Astrocyte (in vitro differentiated cells and primary cell): ENCODE data around the gene SEMA3G.

Experiments used
- EZH2 ChIP-seq: IDR thresholded peaks from 2 replicates; pipeline ENCODE4 v1.6.1; 2012; ENCODE audit warnings: mild to moderate bottlenecking, low read length, inconsistent platforms; ENCODE audit not compliant: insufficient read depth
- TF ChIP-seq, protein P1 (sequence below): IDR thresholded peaks from 2 replicates; pipeline ENCODE4 v1.5.1; 2011; ENCODE audit warnings: low read depth, mild to moderate bottlenecking, inconsistent platforms, low read length, moderate library complexity; ENCODE audit not compliant: insufficient read depth

GRCh38 chr3:52430416-52430810 lies 14.5 kb downstream of the SEMA3G start:
- TF ChIP-seq, protein P1, sequence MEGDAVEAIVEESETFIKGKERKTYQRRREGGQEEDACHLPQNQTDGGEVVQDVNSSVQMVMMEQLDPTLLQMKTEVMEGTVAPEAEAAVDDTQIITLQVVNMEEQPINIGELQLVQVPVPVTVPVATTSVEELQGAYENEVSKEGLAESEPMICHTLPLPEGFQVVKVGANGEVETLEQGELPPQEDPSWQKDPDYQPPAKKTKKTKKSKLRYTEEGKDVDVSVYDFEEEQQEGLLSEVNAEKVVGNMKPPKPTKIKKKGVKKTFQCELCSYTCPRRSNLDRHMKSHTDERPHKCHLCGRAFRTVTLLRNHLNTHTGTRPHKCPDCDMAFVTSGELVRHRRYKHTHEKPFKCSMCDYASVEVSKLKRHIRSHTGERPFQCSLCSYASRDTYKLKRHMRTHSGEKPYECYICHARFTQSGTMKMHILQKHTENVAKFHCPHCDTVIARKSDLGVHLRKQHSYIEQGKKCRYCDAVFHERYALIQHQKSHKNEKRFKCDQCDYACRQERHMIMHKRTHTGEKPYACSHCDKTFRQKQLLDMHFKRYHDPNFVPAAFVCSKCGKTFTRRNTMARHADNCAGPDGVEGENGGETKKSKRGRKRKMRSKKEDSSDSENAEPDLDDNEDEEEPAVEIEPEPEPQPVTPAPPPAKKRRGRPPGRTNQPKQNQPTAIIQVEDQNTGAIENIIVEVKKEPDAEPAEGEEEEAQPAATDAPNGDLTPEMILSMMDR = no peak
- no peak for TF ChIP-seq EZH2
